GM12878 (cell line): Measurements from ENCODE around the gene SDF4. TPM values are rescaled to one million over a fixed set of nuclear protein-coding genes. Genes with fewer than 3 reads are reported as not detected.

Experiments
- ATAC-seq: fragments of 200-7000 bp; cut with Tn5 transposase; 3 replicates; pipeline ENCODE4 v1.9.1; 2020; ENCODE audit warnings: mild to moderate bottlenecking, moderate library complexity
- BruUV-seq: library from RNA; stranded (reverse); fragments of 400-500 nt; replicated peaks from 2 replicates; lab custom pipeline; 2021; lab: Mats Ljungman, UMichigan
- CTCF ChIA-PET: fragments of 300-600 bp; sonication (Branson Sonifier 250); formaldehyde crosslinking; extraction: SDS; loops from one replicate; lab custom pipeline; 2021; ENCODE audit warnings: inconsistent platforms; lab: Yijun Ruan, JAX
- POLR2A ChIA-PET: fragments of 350-600 bp; formaldehyde crosslinking; extraction: SDS; loops from one replicate; lab custom pipeline; 2021; ENCODE audit warnings: inconsistent platforms; lab: Charles Lee
- RAD21 ChIA-PET: fragments of 300-600 bp; sonication (Branson Sonifier 250); formaldehyde crosslinking; loops from one replicate; lab custom pipeline; 2023; ENCODE audit warnings: antibody characterized with exemption; ENCODE audit not compliant: unreplicated experiment; lab: Charles Lee
- SMC1A ChIA-PET: fragments of 300-600 bp; sonication (Branson Sonifier 250); formaldehyde crosslinking; loops from one replicate; lab custom pipeline; 2023; ENCODE audit not compliant: unreplicated experiment, uncharacterized antibody; lab: Charles Lee
- DNase-seq: peaks from one replicate; pipeline ENCODE4 v3.0.0-alpha.2; 2011; ENCODE audit warnings: low read depth, low spot score
- FAIRE-seq: peaks from 3 replicates; lab custom pipeline; 2011; peaks lifted over from hg19 to GRCh38; lab: Jason Lieb, UNC
- H2AFZ ChIP-seq: 2 replicates; pipeline ENCODE4 v1.6.0; 2011; ENCODE audit warnings: low read depth, low read length, control low read depth; ENCODE audit not compliant: control insufficient read depth
- H3K27ac ChIP-seq: 2 replicates; pipeline ENCODE4 v1.5.1; 2011; ENCODE audit warnings: control low read depth; ENCODE audit not compliant: control insufficient read depth, insufficient read depth
- H3K27me3 ChIP-seq, 2 experiments: replicated peaks in 1 of 2; 2 replicates each; pipeline versions ENCODE4 v1.6.0 to v1.6.1; 2011; ENCODE audit warnings: low read length in 1 of 2; ENCODE audit not compliant: control insufficient read depth in 2 of 2, insufficient read depth in 2 of 2
- H3K36me3 ChIP-seq, 2 experiments: 2 replicates each; pipeline ENCODE4 v1.5.1; 2011; ENCODE audit warnings: low read length in 1 of 2; ENCODE audit not compliant: control insufficient read depth in 2 of 2, insufficient read depth in 2 of 2
- H3K4me1 ChIP-seq: 2 replicates; pipeline ENCODE4 v1.6.1; 2011; ENCODE audit warnings: mild to moderate bottlenecking, low read length, moderate library complexity, mixed read lengths; ENCODE audit not compliant: control insufficient read depth, insufficient read depth
- H3K4me2 ChIP-seq: 2 replicates; pipeline ENCODE4 v1.6.0; 2011; ENCODE audit warnings: control low read depth; ENCODE audit not compliant: control insufficient read depth, insufficient read depth
- H3K4me3 ChIP-seq: fragments of 200-600 bp; sonication (generic); 2 replicates; pipeline ENCODE4 v1.5.1; 2016
- H3K79me2 ChIP-seq: 2 replicates; pipeline ENCODE4 v1.6.0; 2011; ENCODE audit warnings: low read length; ENCODE audit not compliant: control insufficient read depth, insufficient read depth
- H3K9ac ChIP-seq: 2 replicates; pipeline ENCODE4 v1.8.0; 2011; ENCODE audit warnings: low read length, control low read depth, mixed read lengths; ENCODE audit not compliant: control insufficient read depth, insufficient read depth
- H3K9me3 ChIP-seq: replicated peaks from 3 replicates; pipeline ENCODE4 v1.5.1; 2011; ENCODE audit warnings: mild to moderate bottlenecking, low read length; ENCODE audit not compliant: control insufficient read depth, insufficient read depth
- H4K20me1 ChIP-seq: 2 replicates; pipeline ENCODE4 v1.6.0; 2011; ENCODE audit not compliant: control insufficient read depth, insufficient read depth
- DPF2 ChIP-seq: fragments of 450-650 bp; IDR thresholded peaks from 2 replicates; pipeline ENCODE4 v1.6.1; 2017; ENCODE audit warnings: mild to moderate bottlenecking
- EGR1 ChIP-seq, 2 experiments: IDR thresholded peaks; 1 replicate in 1 of 2; 2 replicates in 1 of 2; pipeline ENCODE4 v1.6.1; 2011 to 2012; ENCODE audit warnings: low read depth in 2 of 2, low read length in 2 of 2, borderline replicate concordance in 1 of 2, mild to moderate bottlenecking in 1 of 2, moderate library complexity in 1 of 2
- HDGF ChIP-seq: fragments of 450-650 bp; IDR thresholded peaks from 2 replicates; pipeline ENCODE4 v1.6.1; 2016; ENCODE audit warnings: antibody characterized with exemption
- IKZF1 ChIP-seq: fragments of 450-650 bp; conservative IDR thresholded peaks from 2 replicates; pipeline ENCODE4 v1.6.1; 2017; ENCODE audit warnings: antibody characterized with exemption, mild to moderate bottlenecking
- KLF5 ChIP-seq: fragments of 450-650 bp; IDR thresholded peaks from 2 replicates; pipeline ENCODE4 v1.6.1; 2014; ENCODE audit warnings: mild to moderate bottlenecking; ENCODE audit not compliant: partially characterized antibody
- MEF2A ChIP-seq: IDR thresholded peaks from 2 replicates; pipeline ENCODE4 v1.6.1; 2011; ENCODE audit warnings: low read depth, mild to moderate bottlenecking, low read length, moderate library complexity; ENCODE audit not compliant: insufficient read depth
- MTA2 ChIP-seq: fragments of 450-650 bp; IDR thresholded peaks from 2 replicates; pipeline ENCODE4 v1.6.1; 2016; ENCODE audit warnings: low read depth, mild to moderate bottlenecking, moderate library complexity
- POLR2AphosphoS2 ChIP-seq: IDR thresholded peaks from 2 replicates; pipeline ENCODE4 v1.6.1; 2011; ENCODE audit warnings: low read depth, mild to moderate bottlenecking, low read length, improper control_type of control experiment, moderate library complexity
- RELA ChIP-seq: fragments of 450-650 bp; IDR thresholded peaks from 2 replicates; pipeline ENCODE4 v1.8.0; 2014; ENCODE audit warnings: borderline replicate concordance; ENCODE audit not compliant: partially characterized antibody
- TARDBP ChIP-seq: IDR thresholded peaks from 2 replicates; pipeline ENCODE4 v1.6.1; 2016; ENCODE audit warnings: borderline replicate concordance
- TCF12 ChIP-seq: IDR thresholded peaks from 2 replicates; pipeline ENCODE4 v1.6.1; 2011; ENCODE audit warnings: low read depth, mild to moderate bottlenecking, low read length
- ZBED1 ChIP-seq: IDR thresholded peaks from 2 replicates; pipeline ENCODE4 v1.6.1; 2016; ENCODE audit warnings: borderline replicate concordance
- ZNF24 ChIP-seq: fragments of 450-650 bp; IDR thresholded peaks from 2 replicates; pipeline ENCODE4 v1.6.1; 2017; ENCODE audit warnings: antibody characterized with exemption, mild to moderate bottlenecking
- ZSCAN29 ChIP-seq: fragments of 450-650 bp; IDR thresholded peaks from 2 replicates; pipeline ENCODE4 v1.6.1; 2017; ENCODE audit warnings: mild to moderate bottlenecking, moderate library complexity
- WGBS: methylation state at CpG from one replicate; pipeline ENCODE4 v1.1.6; 2016; ENCODE audit warnings: low lambda C conversion rate; ENCODE audit not compliant: insufficient replicate concordance, insufficient coverage; ENCODE audit errors: missing lambda C conversion rate; 5-methylcytosine and 5-hydroxymethylcytosine counted together
- in situ Hi-C: fragments of 300-500 bp; cut with MboI; formaldehyde crosslinking; loops from 9 replicates; pipeline ENCODE4 v1.14.3; 2018; ENCODE audit warnings: mixed read lengths
- intact Hi-C: fragments of 100-400 bp; cut with micrococcal nuclease; formaldehyde crosslinking; loops from one replicate; pipeline ENCODE4 v1.14.2; 2022; ENCODE audit not compliant: unreplicated experiment
- polyA plus RNA-seq, 11 experiments: library from polyadenylated mRNA; depleted of rRNA in 4 of 11; unstranded in 6 of 11; stranded (reverse) in 5 of 11; fragments of >200 nt; fragmentation: Nextera tagmentation in 4 of 11; fragmentation: Illumina TruSeq in 1 of 11; extraction: Ambion mirVana in 4 of 11; extraction: Trizol in 1 of 11; gene quantifications; 1 replicate in 1 of 11; 2 replicates in 10 of 11; pipeline versions ENCODE4 v1.2.1 to v1.2.3, GENCODE V29; 2011 to 2016; ENCODE audit warnings: inconsistent platforms in 2 of 11, missing spikeins in 2 of 11, low read depth in 1 of 11
- total RNA-seq, 4 experiments: library from RNA; depleted of rRNA in 3 of 4; stranded (reverse); fragments of >200 nt in 3 of 4; fragmentation: Illumina TruSeq in 1 of 4; extraction: Trizol in 1 of 4; gene quantifications; 2 replicates each; pipeline versions ENCODE4 v1.2.1 to v1.2.3, GENCODE V29; 2013 to 2021
- TF ChIP-seq, protein P1 (sequence below): fragments of 450-650 bp; formaldehyde crosslinking; IDR thresholded peaks from 2 replicates; pipeline ENCODE4 v1.4.0; 2022; ENCODE audit warnings: mild to moderate bottlenecking, moderate library complexity
- TF ChIP-seq, protein P2 (sequence below), 3 experiments: IDR thresholded peaks in 2 of 3; conservative IDR thresholded peaks in 1 of 3; 2 replicates each; pipeline ENCODE4 v1.5.1; 2011; ENCODE audit warnings: low read depth in 3 of 3, low read length in 3 of 3, mild to moderate bottlenecking in 3 of 3, control low read depth in 2 of 3, moderate library complexity in 2 of 3, inconsistent platforms in 1 of 3, mixed read lengths in 1 of 3; ENCODE audit not compliant: control insufficient read depth in 2 of 3, insufficient read depth in 1 of 3; ENCODE audit errors: extremely low read depth in 1 of 3

The SDF4 gene
- total and polyA plus RNA-seq, 10 of the 15 experiments (the other 5 are each of a cell fraction or from before 2014, with no cell fraction given) = 0.44 to 97.2 (median 40.2) TPM

DNA sequence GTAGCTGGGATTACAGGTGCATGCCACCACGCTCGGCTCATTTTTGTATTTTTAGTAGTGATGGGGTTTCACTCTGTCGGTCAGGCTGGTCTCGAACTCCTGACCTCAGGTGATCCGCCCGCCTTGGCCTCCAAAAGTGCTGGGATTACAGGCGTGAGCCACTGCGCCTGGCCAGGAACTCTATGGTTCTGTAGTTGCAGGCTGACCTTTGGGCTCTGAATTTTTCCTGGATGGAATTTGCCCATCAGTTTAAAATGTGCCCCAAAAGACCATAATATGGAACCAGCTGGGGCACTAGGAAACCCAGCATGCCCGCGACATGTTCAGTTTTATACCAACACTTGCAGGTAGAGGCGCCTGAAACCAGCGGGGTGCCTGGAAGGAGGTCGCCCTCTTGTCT lies 46.8 kb upstream of the SDF4 start:
- DNase-seq (no peak), ATAC-seq (no peak), FAIRE-seq (no peak)
- SMC1A ChIA-PET = interaction anchor here (0.7 kb wide), 1 partner anchor 97 kb away, joined by 3 read pairs; the partner anchor contains the start of gene AURKAIP1
- POLR2A ChIA-PET = interaction anchor here (0.7 kb wide), 1 partner anchor 94 kb away, joined by 3 read pairs; no protein-coding TSS in a partner anchor
- Histone ChIP-seq H3K4me3 (no peak overlapping the region), H3K79me2 (peaks cover under 1% of the 10 kb centered on the region), H3K27me3 (no peaks in the 10 kb centered on the region), H3K4me1 (peaks cover 3% of the 10 kb centered on the region), H3K27ac (no peak overlapping the region), H3K4me2 (no peak overlapping the region), H3K9ac (no peak overlapping the region), H2AFZ (no peak overlapping the region), H4K20me1 (no peaks in the 10 kb centered on the region), H3K9me3 (no peaks in the 10 kb centered on the region), H3K36me3 (no peaks in the 10 kb centered on the region)
- RAD21 ChIA-PET = no interaction called here
- in situ Hi-C loops = no loop called here
- 73% methylated on average over 13 of the region's 13 CpGs for WGBS
- CTCF ChIA-PET = no interaction called here
- no TSS peak for BruUV-seq
- TF ChIP-seq IKZF1 (no peak), MEF2A (no peak), EGR1 (IDR thresholded peaks at IDR 0.05; ENCODE audit: borderline replicate concordance in 1 of 2, low read depth in 2 of 2, low read length in 2 of 2) (no peak), POLR2AphosphoS2 (no peak), RELA (no peak), ZNF24 (no peak), ZBED1 (no peak), HDGF (no peak), ZSCAN29 (no peak), TCF12 (no peak), KLF5 (no peak), TARDBP (no peak), DPF2 (no peak), MTA2 (no peak)
- TF ChIP-seq, protein P1, sequence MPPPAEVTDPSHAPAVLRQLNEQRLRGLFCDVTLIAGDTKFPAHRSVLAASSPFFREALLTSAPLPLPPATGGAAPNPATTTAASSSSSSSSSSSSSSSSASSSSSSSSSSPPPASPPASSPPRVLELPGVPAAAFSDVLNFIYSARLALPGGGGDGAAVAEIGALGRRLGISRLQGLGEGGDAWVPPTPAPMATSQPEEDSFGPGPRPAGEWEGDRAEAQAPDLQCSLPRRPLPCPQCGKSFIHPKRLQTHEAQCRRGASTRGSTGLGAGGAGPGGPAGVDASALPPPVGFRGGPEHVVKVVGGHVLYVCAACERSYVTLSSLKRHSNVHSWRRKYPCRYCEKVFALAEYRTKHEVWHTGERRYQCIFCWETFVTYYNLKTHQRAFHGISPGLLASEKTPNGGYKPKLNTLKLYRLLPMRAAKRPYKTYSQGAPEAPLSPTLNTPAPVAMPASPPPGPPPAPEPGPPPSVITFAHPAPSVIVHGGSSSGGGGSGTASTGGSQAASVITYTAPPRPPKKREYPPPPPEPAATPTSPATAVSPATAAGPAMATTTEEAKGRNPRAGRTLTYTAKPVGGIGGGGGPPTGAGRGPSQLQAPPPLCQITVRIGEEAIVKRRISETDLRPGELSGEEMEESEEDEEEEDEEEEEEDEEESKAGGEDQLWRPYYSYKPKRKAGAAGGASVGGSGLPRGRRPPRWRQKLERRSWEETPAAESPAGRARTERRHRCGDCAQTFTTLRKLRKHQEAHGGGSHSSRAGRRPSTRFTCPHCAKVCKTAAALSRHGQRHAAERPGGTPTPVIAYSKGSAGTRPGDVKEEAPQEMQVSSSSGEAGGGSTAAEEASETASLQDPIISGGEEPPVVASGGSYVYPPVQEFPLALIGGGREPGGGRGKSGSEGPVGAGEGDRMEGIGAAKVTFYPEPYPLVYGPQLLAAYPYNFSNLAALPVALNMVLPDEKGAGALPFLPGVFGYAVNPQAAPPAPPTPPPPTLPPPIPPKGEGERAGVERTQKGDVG (CRISPR knock-in tag) = no peak
- TF ChIP-seq, protein P2, sequence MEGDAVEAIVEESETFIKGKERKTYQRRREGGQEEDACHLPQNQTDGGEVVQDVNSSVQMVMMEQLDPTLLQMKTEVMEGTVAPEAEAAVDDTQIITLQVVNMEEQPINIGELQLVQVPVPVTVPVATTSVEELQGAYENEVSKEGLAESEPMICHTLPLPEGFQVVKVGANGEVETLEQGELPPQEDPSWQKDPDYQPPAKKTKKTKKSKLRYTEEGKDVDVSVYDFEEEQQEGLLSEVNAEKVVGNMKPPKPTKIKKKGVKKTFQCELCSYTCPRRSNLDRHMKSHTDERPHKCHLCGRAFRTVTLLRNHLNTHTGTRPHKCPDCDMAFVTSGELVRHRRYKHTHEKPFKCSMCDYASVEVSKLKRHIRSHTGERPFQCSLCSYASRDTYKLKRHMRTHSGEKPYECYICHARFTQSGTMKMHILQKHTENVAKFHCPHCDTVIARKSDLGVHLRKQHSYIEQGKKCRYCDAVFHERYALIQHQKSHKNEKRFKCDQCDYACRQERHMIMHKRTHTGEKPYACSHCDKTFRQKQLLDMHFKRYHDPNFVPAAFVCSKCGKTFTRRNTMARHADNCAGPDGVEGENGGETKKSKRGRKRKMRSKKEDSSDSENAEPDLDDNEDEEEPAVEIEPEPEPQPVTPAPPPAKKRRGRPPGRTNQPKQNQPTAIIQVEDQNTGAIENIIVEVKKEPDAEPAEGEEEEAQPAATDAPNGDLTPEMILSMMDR (IDR thresholded peaks at IDR 0.05 in 2 of 3, conservative IDR thresholded peaks at IDR 0.05 in 1 of 3; ENCODE audit: control insufficient read depth in 2 of 3, extremely low read depth in 1 of 3, insufficient read depth in 1 of 3, low read depth in 3 of 3, low read length in 3 of 3) = no peak
- intact Hi-C loops = no loop called here
